Natural killer cell treated with Interleukin-12 subunit alpha and Interleukin-12 subunit beta and Interleukin-15 and Interleukin-18, amount 100 ng/mL, for 72 hours (primary cell): ENCODE results near the gene GLP1R. TPM values are rescaled to one million over a fixed set of nuclear protein-coding genes. Genes with fewer than 3 reads are reported as not detected.

Experiments used
- ATAC-seq, 2 donors: fragments of 150-1000 bp; cut with Tn5 transposase in 1 of 2; sonication (Bioruptor Pico), chemical (Tn5 transposase) in 1 of 2; 2 replicates each; pipeline ENCODE4 v1.10.0; 2021
- DNase-seq: peaks from one replicate; pipeline ENCODE4 v3.0.0; 2022; ENCODE audit warnings: low spot score
- H3K27ac Mint-ChIP-seq, 2 donors: 1 replicate in 1 of 2; 2 replicates in 1 of 2; pipeline ENCODE4 v1.8.0; 2022; ENCODE audit warnings: mixed read lengths in 2 of 2, mild to moderate bottlenecking in 1 of 2, moderate library complexity in 1 of 2
- H3K27me3 Mint-ChIP-seq, 2 donors: 1 replicate in 1 of 2; 2 replicates in 1 of 2; pipeline ENCODE4 v1.8.0; 2022; ENCODE audit warnings: mixed read lengths in 2 of 2
- H3K36me3 Mint-ChIP-seq: one replicate; pipeline ENCODE4 v1.8.0; 2022; ENCODE audit warnings: mixed read lengths
- H3K4me1 Mint-ChIP-seq, 2 donors: 1 replicate in 1 of 2; 2 replicates in 1 of 2; pipeline ENCODE4 v1.8.0; 2022; ENCODE audit warnings: low read depth in 2 of 2, mixed read lengths in 2 of 2, mild to moderate bottlenecking in 1 of 2
- H3K4me3 Mint-ChIP-seq: one replicate; pipeline ENCODE4 v1.8.0; 2022; ENCODE audit warnings: mixed read lengths
- H3K9me3 Mint-ChIP-seq: 2 replicates; pipeline ENCODE4 v1.8.0; 2022; ENCODE audit warnings: mixed read lengths
- total RNA-seq, 2 donors: library from RNA; stranded (reverse); gene quantifications; one replicate each; pipeline ENCODE4 v1.2.3, GENCODE V29; 2022

Gene GLP1R
- total RNA-seq = not detected

DNA sequence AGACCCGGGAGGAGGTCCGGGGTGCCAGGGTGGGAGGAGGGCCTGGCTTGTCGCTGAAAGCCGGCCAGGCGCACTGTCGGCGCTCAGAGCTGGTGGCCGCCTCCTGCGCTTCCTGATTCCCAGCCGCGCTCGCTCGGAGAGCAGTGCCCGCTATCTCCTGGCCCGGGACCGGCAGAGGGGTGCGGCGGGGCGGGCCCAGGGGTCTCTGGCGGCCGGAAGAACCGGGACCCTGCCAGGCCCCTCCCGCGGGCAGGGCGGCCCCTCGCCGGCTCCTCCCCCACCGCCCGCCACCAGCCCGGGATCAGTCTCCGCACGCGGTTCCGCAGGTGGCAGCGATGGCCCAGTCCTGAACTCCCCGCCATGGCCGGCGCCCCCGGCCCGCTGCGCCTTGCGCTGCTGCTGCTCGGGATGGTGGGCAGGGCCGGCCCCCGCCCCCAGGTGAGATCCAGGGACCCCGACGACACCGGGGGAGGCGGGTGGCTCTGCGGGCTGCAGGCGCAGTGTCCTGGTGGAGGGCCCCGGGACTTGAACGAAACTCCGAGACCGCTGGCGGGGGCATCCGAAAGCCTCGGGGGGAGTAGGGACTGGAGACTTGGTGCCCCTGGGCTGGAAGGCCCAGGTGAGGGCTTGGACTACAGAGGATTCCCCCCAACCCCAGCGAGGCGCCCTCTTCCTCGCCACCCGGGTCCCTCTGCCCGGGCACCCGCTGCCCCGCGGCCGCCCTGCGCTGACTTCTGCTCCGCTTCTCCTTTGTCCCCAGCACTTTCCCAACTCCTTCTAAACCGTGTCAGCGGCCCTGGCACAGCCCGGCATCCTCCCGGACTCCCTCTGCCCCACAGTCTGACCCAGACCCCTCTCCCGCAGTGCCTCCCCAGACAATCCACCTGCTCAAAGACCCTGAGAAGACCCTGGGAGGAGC, at the start of gene GLP1R:
Gene GLP1R (plus strand): TSS at position 301 of the 919 bp plus-strand sequence. CDS start 60 bp downstream, at position 361.
- H3K4me1 Mint-ChIP-seq = peaks cover 36 to 41% of the 10 kb centered on the region in 2 donors
- no peaks in the 10 kb centered on the region for H3K36me3 Mint-ChIP-seq
- H3K9me3 Mint-ChIP-seq = no peaks in the 10 kb centered on the region
- H3K27me3 Mint-ChIP-seq = peaks cover 15 to 27% of the 10 kb centered on the region in 2 donors
- peak within 1 kb of the TSS; percentile 67 for H3K4me3 Mint-ChIP-seq
- ATAC-seq = peak; percentile 26 to 51
- DNase-seq = no peak
- H3K27ac Mint-ChIP-seq = no peak within 1 kb of the TSS

DNA sequence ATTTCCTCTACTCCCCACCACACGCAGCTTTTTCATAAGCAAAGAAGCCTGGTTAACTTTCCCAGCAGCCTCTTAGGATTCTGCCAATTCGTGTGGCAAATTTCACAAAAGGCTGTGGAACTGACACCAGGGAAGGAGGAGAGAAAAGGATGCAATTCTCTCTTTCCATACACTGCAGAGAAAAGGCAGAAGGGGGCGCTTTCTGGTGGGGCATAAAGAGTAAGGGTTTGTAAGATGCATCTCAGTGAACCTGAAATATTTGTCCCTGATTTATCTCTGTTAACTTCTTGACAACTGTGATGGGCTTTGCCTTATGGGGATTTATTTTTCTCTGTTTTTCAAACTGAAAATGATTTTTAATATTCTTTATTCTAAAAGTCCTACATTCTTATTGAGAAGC, 45.5 kb upstream of the GLP1R start:
- DNase-seq = no peak
- H3K4me1 Mint-ChIP-seq = no peaks in the 10 kb centered on the region
- H3K27me3 Mint-ChIP-seq = peaks cover 25 to 73% of the 10 kb centered on the region in 2 donors
- no peak overlapping the region for H3K4me3 Mint-ChIP-seq
- ATAC-seq = no peak
- no peaks in the 10 kb centered on the region for H3K9me3 Mint-ChIP-seq
- H3K36me3 Mint-ChIP-seq = no peaks in the 10 kb centered on the region
- no peak overlapping the region for H3K27ac Mint-ChIP-seq

DNA sequence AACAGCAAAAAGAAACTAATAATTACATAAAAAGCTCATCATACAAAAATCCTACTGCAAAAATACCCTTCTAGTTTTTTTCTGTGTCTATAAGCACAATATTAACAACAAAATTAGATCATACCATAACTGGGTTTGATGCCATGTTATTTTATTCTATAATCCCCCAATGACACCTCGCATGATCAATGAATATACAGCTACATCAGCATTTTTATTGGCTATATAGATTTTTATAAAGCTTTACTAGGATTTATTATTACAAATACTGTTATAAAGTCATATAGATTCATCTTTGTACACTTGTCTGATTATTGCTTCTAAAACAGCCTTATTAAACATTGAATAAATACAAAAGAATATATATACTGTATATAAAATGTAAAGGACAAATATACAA, 45.1 kb upstream of the GLP1R start:
- Mint-ChIP-seq H3K27ac (no peak overlapping the region), H3K36me3 (no peaks in the 10 kb centered on the region), H3K4me3 (no peak overlapping the region), H3K4me1 (no peaks in the 10 kb centered on the region), H3K9me3 (no peaks in the 10 kb centered on the region), H3K27me3 (peaks cover 25 to 77% of the 10 kb centered on the region in 2 donors)
- ATAC-seq = no peak
- DNase-seq = no peak

DNA sequence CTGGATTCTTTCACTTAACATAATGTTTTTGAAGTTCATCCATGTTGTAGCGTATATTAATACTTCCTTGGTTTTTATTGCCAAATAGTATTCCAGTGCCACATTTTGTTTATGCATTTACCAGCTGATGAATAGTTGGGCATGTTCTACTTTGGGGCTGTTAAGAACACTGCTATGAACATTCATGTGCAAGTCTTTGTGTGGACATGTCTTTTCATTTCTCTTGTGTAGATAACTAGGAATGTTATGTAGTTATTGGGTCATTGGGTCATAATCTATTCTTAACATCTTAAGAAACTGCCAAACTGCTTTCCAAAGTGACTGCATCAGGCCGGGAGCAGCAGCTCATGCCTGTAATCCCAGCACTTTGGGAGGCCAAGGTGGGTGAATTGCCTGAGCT, 43.8 kb upstream of the GLP1R start:
- Mint-ChIP-seq H3K27me3 (peaks cover 28 to 81% of the 10 kb centered on the region in 2 donors), H3K9me3 (no peaks in the 10 kb centered on the region), H3K27ac (no peak overlapping the region), H3K4me1 (no peaks in the 10 kb centered on the region), H3K36me3 (no peaks in the 10 kb centered on the region), H3K4me3 (no peak overlapping the region)
- DNase-seq (no peak), ATAC-seq (no peak)

DNA sequence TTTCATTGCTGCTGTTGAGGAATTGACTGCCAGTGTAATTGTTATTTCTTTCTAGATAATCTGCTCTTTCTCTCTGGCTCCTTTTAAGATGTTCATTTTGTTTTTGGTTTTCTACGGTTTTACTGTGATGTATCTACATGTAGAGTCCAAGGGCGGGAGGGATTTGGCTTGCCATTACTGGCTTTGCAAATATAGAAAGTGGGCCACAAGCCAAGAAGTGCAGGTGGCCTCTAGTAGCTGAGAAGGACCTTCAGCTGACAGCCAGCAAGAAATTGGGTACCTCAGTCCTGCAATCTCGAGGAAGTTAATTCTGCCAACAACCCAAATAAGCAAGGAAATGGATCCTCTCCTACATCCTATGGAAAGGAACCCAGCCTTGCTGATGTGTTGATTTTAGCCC, 42.8 kb upstream of the GLP1R start:
- Mint-ChIP-seq H3K9me3 (no peaks in the 10 kb centered on the region), H3K4me3 (no peak overlapping the region), H3K36me3 (no peaks in the 10 kb centered on the region), H3K27ac (no peak overlapping the region), H3K27me3 (peaks cover 22 to 73% of the 10 kb centered on the region in 2 donors), H3K4me1 (no peaks in the 10 kb centered on the region)
- ATAC-seq (no peak), DNase-seq (no peak)

DNA sequence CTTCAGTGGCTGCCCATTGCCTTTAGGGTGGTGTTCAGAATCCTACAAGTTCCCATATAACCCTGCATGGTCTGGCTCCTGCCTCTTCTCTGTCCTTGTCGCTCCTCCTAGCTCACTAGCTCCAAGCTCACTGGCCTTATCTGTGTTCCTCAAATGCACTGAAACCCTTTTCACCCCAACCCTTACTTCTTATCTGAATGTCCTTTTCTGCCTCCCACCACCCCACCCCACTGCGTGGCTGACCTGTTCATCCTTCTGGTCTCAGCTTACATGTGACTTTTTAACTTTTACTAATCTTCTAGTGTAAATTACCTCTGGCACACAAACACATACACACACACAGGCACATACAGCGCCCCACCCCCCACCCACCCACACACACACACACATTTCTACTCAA, 41.0 kb upstream of the GLP1R start:
- Mint-ChIP-seq H3K36me3 (no peaks in the 10 kb centered on the region), H3K4me3 (no peak overlapping the region), H3K4me1 (no peaks in the 10 kb centered on the region), H3K9me3 (no peaks in the 10 kb centered on the region), H3K27ac (no peak overlapping the region), H3K27me3 (peaks cover 27 to 76% of the 10 kb centered on the region in 2 donors)
- no peak for DNase-seq
- ATAC-seq = no peak

DNA sequence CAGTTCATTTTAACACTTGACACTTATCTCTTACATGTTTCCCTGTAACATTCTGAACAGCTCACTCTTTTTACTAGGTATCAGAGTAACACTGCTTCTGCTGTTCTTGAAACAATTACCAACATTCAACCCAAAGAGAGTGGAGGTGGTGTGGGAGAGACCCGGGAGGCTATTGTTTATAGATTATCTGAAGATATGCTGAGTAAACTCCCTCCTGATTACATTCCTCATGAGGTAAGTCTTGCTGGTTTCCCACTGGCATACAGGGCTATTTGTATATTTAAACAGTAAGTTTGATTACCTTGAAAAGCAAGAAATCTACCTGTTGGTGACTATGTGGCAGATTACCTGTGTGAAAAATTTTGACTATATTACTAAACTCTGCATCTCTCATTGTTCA, 39.8 kb upstream of the GLP1R start:
- Mint-ChIP-seq H3K4me1 (no peaks in the 10 kb centered on the region), H3K9me3 (no peaks in the 10 kb centered on the region), H3K27me3 (peaks cover 33 to 84% of the 10 kb centered on the region in 2 donors), H3K36me3 (no peaks in the 10 kb centered on the region), H3K4me3 (no peak overlapping the region), H3K27ac (no peak overlapping the region)
- DNase-seq (no peak), ATAC-seq (no peak)

DNA sequence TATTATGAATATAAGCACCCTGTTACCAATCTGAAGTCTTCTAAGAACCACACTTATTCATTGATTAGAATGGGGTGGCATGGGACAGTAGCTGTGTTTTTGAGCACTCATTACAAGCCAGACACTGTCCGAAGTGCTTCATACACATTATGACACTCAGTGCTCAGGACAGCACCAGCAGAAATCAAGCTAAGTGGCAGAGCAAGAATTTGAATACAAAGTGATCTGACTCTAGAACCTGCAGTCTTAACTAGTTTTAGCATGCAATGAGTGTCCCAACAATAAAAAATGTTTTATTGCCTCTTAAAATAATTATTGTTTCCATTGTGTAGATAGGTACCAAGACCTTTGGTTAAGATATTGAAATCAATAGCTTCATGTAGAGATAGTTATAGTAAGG, 39.1 kb upstream of the GLP1R start:
- no peak for DNase-seq
- Mint-ChIP-seq H3K27ac (no peak overlapping the region), H3K4me3 (no peak overlapping the region), H3K27me3 (peaks cover 36 to 82% of the 10 kb centered on the region in 2 donors), H3K4me1 (no peaks in the 10 kb centered on the region), H3K9me3 (no peaks in the 10 kb centered on the region), H3K36me3 (no peaks in the 10 kb centered on the region)
- ATAC-seq = no peak

DNA sequence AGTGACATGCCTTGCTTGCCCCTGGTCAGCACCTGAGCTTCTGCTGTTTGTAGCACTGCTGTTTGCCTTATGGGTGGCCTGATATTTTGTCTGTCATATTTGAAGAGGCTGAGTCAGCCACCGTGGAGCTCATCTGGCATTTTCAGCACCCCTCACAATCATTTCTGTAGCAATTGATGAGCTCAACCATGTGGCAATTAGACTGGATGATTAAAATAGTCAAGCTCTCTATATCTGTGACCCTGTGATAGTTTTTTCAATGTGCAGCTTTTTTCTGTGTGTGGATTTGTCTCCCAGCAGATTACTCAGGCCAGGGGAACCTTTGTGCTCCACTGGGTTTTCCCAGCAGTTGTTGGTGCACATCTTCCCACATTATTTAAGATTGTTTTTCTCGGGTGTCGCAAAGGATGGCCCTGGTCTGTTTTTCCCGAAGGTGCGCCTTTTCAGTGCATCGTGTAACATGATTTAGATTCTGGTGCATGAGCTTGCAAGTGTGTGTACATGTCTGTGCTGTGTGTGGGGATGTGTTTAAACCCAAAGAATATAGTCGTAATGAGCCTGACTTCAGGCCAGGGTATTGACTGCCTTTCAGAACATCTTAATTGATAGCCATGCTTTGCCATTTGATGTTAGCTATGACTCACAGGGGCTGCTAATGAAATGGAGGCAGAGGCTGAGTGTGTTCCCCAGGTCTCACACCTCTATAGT, 31.6 kb upstream of the GLP1R start:
- no peaks in the 10 kb centered on the region for H3K36me3 Mint-ChIP-seq

DNA sequence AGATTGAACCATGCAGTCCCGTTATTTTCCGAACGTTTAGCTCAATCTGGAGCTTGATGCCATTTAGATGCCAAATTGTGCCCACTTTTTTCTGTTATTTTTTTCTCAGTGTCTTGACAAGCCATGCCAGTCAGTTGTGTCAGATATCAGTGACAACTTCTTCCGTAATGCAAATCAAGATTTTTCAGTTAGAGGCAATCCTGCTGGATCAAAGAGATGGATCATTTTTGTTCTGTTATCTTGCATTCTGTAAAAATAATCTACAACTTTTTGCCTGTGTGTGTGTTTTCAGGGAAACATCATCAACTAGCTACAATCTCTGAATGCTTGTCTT, 31.1 kb upstream of the GLP1R start:
- Mint-ChIP-seq H3K9me3 (no peaks in the 10 kb centered on the region), H3K4me3 (no peak overlapping the region), H3K27me3 (peaks cover 17 to 30% of the 10 kb centered on the region in 2 donors), H3K4me1 (no peaks in the 10 kb centered on the region), H3K27ac (no peak overlapping the region), H3K36me3 (no peaks in the 10 kb centered on the region)
- ATAC-seq = no peak
- DNase-seq = no peak

More for the DNA sequence above, 31.6 kb upstream of the GLP1R start:
- Mint-ChIP-seq H3K27ac (no peak overlapping the region), H3K4me1 (no peaks in the 10 kb centered on the region), H3K4me3 (no peak overlapping the region), H3K27me3 (peaks cover 21 to 36% of the 10 kb centered on the region in 2 donors), H3K9me3 (no peaks in the 10 kb centered on the region)
- ATAC-seq = no peak
- no peak for DNase-seq

DNA sequence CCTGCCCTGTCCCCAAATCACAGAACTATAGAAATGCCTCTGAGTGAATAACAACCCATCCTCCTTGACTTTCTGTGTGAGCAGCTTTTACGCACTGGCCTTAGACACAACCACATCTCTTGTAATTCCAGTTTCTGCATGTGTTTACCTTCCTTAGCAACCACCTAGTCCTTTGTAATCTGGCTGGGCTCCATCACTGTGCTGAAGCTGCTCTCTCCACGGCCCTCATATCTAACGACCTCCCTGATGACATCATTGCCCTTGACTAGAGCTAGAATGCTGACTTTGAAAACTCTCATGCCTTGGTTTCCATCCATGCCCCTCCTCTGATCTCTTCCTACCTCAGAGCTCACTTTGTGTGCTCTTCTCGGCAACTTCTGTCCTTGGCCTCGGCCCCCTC, 30.5 kb upstream of the GLP1R start:
- no peaks in the 10 kb centered on the region for H3K9me3 Mint-ChIP-seq

DNA sequence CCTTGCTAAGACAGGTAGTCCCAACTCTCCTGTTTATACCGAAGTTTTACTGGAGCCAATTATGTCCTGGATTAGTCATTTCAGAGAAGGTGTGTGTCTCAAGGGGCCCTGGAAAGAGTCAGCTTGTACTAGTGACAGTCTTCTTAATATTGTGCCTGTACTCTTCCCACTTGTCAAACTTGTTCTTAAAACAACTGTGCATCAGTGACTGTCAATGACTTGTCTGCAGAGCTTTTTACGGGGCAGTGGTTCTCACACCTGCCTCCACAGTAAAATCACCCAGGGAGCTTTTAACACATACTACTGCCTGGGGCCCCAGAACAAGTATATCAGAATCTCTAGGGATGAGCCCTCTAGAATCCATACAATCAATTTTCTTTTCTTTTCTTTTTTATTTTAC, 28.4 kb upstream of the GLP1R start:
- Mint-ChIP-seq H3K27me3 (peaks cover 6 to 12% of the 10 kb centered on the region in 2 donors), H3K36me3 (no peaks in the 10 kb centered on the region), H3K4me3 (no peak overlapping the region), H3K9me3 (no peaks in the 10 kb centered on the region), H3K4me1 (no peaks in the 10 kb centered on the region), H3K27ac (no peak overlapping the region)
- DNase-seq (no peak), ATAC-seq (no peak)

More for the DNA sequence above, 30.5 kb upstream of the GLP1R start:
- DNase-seq = no peak
- no peaks in the 10 kb centered on the region for H3K36me3 Mint-ChIP-seq
- no peak overlapping the region for H3K27ac Mint-ChIP-seq
- no peaks in the 10 kb centered on the region for H3K4me1 Mint-ChIP-seq
- H3K4me3 Mint-ChIP-seq = no peak overlapping the region
- ATAC-seq = no peak
- H3K27me3 Mint-ChIP-seq = peaks cover 17 to 24% of the 10 kb centered on the region in 2 donors

DNA sequence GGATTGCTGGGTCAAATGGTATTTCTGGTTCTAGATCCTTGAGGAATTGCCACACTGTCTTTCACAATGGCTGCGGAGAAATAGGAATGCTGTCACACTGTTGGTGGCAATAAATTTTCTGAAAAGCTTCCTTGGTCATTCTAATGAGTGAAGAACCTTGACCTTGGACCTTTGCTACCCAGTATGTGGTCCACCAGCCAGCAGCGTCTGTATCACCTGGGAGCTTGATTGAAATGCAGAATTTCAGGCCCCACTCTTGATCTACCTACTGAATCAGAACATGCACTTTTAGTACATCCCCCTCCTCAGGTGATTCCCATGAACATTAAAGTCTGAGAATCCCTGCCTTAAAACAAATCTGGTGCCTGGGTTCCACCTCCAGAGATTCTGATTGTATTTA, 27.5 kb upstream of the GLP1R start:
- Mint-ChIP-seq H3K27ac (no peak overlapping the region), H3K4me1 (no peaks in the 10 kb centered on the region), H3K27me3 (peaks cover 4 to 13% of the 10 kb centered on the region in 2 donors), H3K9me3 (no peaks in the 10 kb centered on the region), H3K36me3 (no peaks in the 10 kb centered on the region), H3K4me3 (no peak overlapping the region)
- no peak for DNase-seq
- ATAC-seq = no peak

DNA sequence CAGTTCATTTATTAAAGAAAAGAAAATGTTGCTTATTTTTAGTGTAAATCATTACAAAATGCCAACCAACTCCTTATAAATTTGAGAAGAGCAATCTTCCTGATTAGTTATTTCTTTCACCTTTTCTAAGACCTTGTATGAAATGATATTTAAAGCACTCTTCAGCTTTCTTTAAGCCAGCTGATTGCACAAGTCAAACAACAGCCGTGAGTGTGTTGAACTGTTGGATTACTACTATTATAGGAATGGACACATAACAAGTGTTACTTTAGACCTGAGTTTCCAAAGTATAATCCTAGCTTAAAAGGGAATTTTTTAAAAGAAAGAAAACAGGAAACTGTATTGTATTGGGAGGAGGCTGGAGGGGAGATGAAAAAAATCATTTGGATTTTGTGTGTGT, 26.8 kb upstream of the GLP1R start:
- H3K4me1 Mint-ChIP-seq = no peaks in the 10 kb centered on the region
- H3K4me3 Mint-ChIP-seq = no peak overlapping the region
- no peaks in the 10 kb centered on the region for H3K36me3 Mint-ChIP-seq
- peaks cover 11 to 20% of the 10 kb centered on the region in 2 donors for H3K27me3 Mint-ChIP-seq
- H3K9me3 Mint-ChIP-seq = no peaks in the 10 kb centered on the region
- ATAC-seq (no peak), DNase-seq (no peak)
- no peak overlapping the region for H3K27ac Mint-ChIP-seq
